Hepatic stellate cell (primary cell): ENCODE data around the gene RWDD2A.

ENCODE experiments used
- DNase-seq: peaks from one replicate; pipeline ENCODE4 v3.0.0; 2011; ENCODE audit warnings: low spot score

The RWDD2A gene

GRCh38 chr6:83198486-83199172 is 5.5 kb downstream of the RWDD2A start:
- peak; percentile 37 for DNase-seq

GRCh38 chr6:83199173-83199862 is 6.2 kb downstream of the RWDD2A start:
- DNase-seq, result no peak

GRCh38 chr6:83199863-83200225 is 6.7 kb downstream of the RWDD2A start:
- no peak for DNase-seq

- DNase-seq, result no peak
These were observed 8.9 kb downstream of the RWDD2A start for GRCh38 chr6:83202031-83202430.

- DNase-seq, result peak; percentile 30
These were observed 22.2 kb downstream of the RWDD2A start for GRCh38 chr6:83215131-83216047.

GRCh38 chr6:83216806-83217205 is 23.6 kb downstream of the RWDD2A start:
- no peak for DNase-seq

- DNase-seq, result no peak
These were observed 25.5 kb downstream of the RWDD2A start for GRCh38 chr6:83218646-83219045.

GRCh38 chr6:83220121-83220520 is 27.0 kb downstream of the RWDD2A start:
- DNase-seq, result no peak

- no peak for DNase-seq
These were observed 28.1 kb downstream of the RWDD2A start for GRCh38 chr6:83221276-83221675.

GRCh38 chr6:83221889-83222479 is 28.8 kb downstream of the RWDD2A start:
- DNase-seq, result no peak

- DNase-seq, result peak; percentile 4
These were observed 33.4 kb downstream of the RWDD2A start for GRCh38 chr6:83226517-83226916.

GRCh38 chr6:83231146-83231545 is 38.0 kb downstream of the RWDD2A start:
- peak; percentile 21 for DNase-seq

- DNase-seq, result no peak
These were observed 54.3 kb downstream of the RWDD2A start for GRCh38 chr6:83247471-83247870.
